Neural crest cell (in vitro differentiated cells): ENCODE data around the gene EYS. TPM values are rescaled to one million over a fixed set of nuclear protein-coding genes. Genes with fewer than 3 reads are reported as not detected.

Experiments used
- DNase-seq: peaks from one replicate; pipeline ENCODE4 v3.0.0; 2021; ENCODE audit warnings: low read depth, mixed read lengths, low spot score
- H3K27ac Mint-ChIP-seq: one replicate; pipeline ENCODE4 v1.8.0; 2021; ENCODE audit warnings: mild to moderate bottlenecking, mixed read lengths; ENCODE audit not compliant: unreplicated experiment
- H3K27me3 Mint-ChIP-seq: 2 replicates; pipeline ENCODE4 v1.8.0; 2021; ENCODE audit warnings: low read depth, mild to moderate bottlenecking, mixed read lengths
- H3K36me3 Mint-ChIP-seq: 2 replicates; pipeline ENCODE4 v1.8.0; 2021; ENCODE audit warnings: low read depth, mild to moderate bottlenecking, mixed read lengths
- H3K4me1 Mint-ChIP-seq: 2 replicates; pipeline ENCODE4 v1.8.0; 2021; ENCODE audit warnings: mixed read lengths
- H3K4me3 Mint-ChIP-seq: one replicate; pipeline ENCODE4 v1.8.0; 2021; ENCODE audit warnings: mild to moderate bottlenecking, mixed read lengths
- H3K9me3 Mint-ChIP-seq: 2 replicates; pipeline ENCODE4 v1.8.0; 2021; ENCODE audit warnings: mixed read lengths
- CTCF ChIP-seq: fragments of 200-600 bp; sonication (generic); conservative IDR thresholded peaks from 2 replicates; pipeline ENCODE4 v1.5.0; 2021; ENCODE audit warnings: antibody characterized with exemption, mild to moderate bottlenecking
- total RNA-seq: library from RNA; stranded (reverse); gene quantifications from 2 replicates; pipeline ENCODE4 v1.2.1, GENCODE V29; 2021

The EYS gene
- total RNA-seq, 1 donor from 2014 or later = 0.40 TPM

GRCh38 chr6:64812138-64812537, 894.9 kb downstream of the EYS start:
- no peak overlapping the region for H3K27ac Mint-ChIP-seq
- no peak overlapping the region for H3K4me3 Mint-ChIP-seq
- H3K9me3 Mint-ChIP-seq = no peaks in the 10 kb centered on the region
- H3K4me1 Mint-ChIP-seq = no peaks in the 10 kb centered on the region
- no peak for TF ChIP-seq CTCF
- no peak for DNase-seq
- no peaks in the 10 kb centered on the region for H3K36me3 Mint-ChIP-seq
- no peaks in the 10 kb centered on the region for H3K27me3 Mint-ChIP-seq

GRCh38 chr6:64811119-64811518, 895.9 kb downstream of the EYS start:
- H3K4me3 Mint-ChIP-seq = no peak overlapping the region
- no peaks in the 10 kb centered on the region for H3K27me3 Mint-ChIP-seq
- no peak for DNase-seq
- no peak for TF ChIP-seq CTCF
- H3K4me1 Mint-ChIP-seq = no peaks in the 10 kb centered on the region
- H3K36me3 Mint-ChIP-seq = no peaks in the 10 kb centered on the region
- no peak overlapping the region for H3K27ac Mint-ChIP-seq
- no peaks in the 10 kb centered on the region for H3K9me3 Mint-ChIP-seq

GRCh38 chr6:64807785-64808184, 899.2 kb downstream of the EYS start:
- DNase-seq = no peak
- TF ChIP-seq CTCF = no peak
- Mint-ChIP-seq H3K27me3 (no peaks in the 10 kb centered on the region), H3K27ac (no peak overlapping the region), H3K36me3 (no peaks in the 10 kb centered on the region), H3K4me1 (no peaks in the 10 kb centered on the region), H3K9me3 (peaks cover 2% of the 10 kb centered on the region), H3K4me3 (no peak overlapping the region)

- Mint-ChIP-seq H3K27ac (no peak overlapping the region), H3K9me3 (peaks cover 2% of the 10 kb centered on the region), H3K4me1 (no peaks in the 10 kb centered on the region), H3K36me3 (no peaks in the 10 kb centered on the region), H3K4me3 (no peak overlapping the region), H3K27me3 (no peaks in the 10 kb centered on the region)
- DNase-seq = no peak
- TF ChIP-seq CTCF = no peak
These were observed 903.4 kb downstream of the EYS start for GRCh38 chr6:64803470-64804166.

GRCh38 chr6:64792534-64792933, 914.5 kb downstream of the EYS start:
- Mint-ChIP-seq H3K36me3 (no peaks in the 10 kb centered on the region), H3K9me3 (no peaks in the 10 kb centered on the region), H3K27ac (no peak overlapping the region), H3K4me3 (no peak overlapping the region), H3K4me1 (no peaks in the 10 kb centered on the region), H3K27me3 (no peaks in the 10 kb centered on the region)
- no peak for DNase-seq
- TF ChIP-seq CTCF = no peak
